Embryonic facial prominence (tissue), 1 donor: Measurements from ENCODE around the gene COL8A1.

ENCODE experiments used
- DNase-seq: peaks from one replicate; pipeline ENCODE4 v3.0.0-alpha.2; 2016; ENCODE audit errors: extremely low spot score

Gene COL8A1

GRCh38 chr3:99674086-99674789 lies 35.8 kb downstream of the COL8A1 start:
- DNase-seq = no peak

DNA sequence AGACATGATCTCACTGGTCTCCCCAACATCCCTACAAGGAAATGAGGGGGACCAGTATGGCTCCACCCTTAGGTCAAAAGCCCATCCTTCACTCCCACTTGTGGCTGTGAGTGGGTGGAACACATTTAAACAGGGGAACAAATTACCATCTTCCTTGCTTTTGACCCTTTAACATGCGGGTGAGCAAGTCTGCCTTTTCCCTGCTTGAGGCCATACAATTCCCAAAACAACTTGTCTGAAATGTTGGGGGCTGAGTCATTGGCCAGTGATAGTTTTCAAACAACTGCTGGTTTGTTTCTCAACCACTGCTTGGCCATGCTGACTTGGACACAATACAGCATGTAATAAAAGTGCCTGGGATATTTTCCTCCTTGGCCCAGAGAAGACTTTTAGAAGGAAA lies 39.6 kb downstream of the COL8A1 start:
- DNase-seq = no peak

DNA sequence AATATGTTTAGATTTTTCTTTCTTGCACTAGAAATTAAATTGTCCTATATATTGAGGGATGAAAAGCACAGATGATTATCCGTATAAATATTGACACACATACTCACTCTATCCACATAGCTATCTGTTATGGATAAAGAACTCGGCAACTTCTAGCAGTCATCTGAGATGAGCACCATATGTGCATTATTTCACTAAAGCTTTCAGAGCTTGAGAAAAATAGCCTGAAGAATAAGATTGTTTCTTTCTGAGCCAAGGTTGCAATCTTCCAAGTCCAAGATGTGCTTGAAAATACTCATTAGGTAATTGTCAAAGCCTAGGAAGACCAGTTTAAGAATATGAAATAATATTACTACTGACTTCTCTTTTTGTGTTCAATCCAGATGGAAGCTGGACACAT lies 40.5 kb downstream of the COL8A1 start:
- DNase-seq = no peak

DNA sequence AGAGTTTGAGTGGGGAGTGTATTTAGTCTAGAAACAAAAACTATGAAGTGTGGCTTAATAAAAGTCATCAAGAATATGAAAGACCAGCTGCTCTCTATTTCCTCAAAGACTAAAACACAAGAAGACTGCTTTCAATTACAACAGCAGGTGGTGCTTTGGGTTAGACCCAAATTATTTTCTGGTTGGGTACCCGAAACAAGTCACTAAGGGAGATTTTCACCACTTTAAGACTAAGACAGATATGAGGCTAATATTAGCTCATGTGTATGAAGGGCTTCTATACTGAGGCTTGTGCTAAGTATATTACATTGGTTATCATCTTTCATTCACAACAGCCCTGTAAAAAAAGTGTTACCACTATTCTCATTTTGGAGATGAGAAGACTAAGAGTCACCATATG lies 43.1 kb downstream of the COL8A1 start:
- DNase-seq = no peak

GRCh38 chr3:99681976-99682375 lies 43.6 kb downstream of the COL8A1 start:
- no peak for DNase-seq

- DNase-seq = no peak
Observed at GRCh38 chr3:99683465-99683864, 45.1 kb downstream of the COL8A1 start.

DNA sequence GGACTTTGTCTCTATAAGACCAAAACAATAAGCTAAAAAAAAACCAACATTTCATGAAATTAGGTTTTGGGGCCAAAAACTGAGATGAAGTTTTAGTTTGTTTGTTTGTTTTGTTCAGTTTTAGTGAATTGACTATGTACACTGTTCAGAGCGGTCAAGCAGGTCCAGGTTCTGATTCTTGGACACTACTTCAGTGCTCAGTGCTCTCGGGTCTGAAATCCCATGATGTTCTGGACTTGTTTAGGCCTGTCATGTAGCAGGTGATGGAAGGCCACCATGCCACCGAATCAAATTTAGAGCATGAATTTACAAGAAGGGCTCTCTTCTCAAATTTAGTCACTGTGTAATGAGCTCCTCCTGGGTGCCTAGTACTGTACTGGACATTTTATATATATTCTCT lies 45.5 kb downstream of the COL8A1 start:
- no peak for DNase-seq

GRCh38 chr3:99684644-99685043 lies 46.2 kb downstream of the COL8A1 start:
- DNase-seq = no peak

GRCh38 chr3:99686469-99686868 lies 48.1 kb downstream of the COL8A1 start:
- DNase-seq = no peak

GRCh38 chr3:99686955-99687612 lies 48.7 kb downstream of the COL8A1 start:
- DNase-seq = no peak

DNA sequence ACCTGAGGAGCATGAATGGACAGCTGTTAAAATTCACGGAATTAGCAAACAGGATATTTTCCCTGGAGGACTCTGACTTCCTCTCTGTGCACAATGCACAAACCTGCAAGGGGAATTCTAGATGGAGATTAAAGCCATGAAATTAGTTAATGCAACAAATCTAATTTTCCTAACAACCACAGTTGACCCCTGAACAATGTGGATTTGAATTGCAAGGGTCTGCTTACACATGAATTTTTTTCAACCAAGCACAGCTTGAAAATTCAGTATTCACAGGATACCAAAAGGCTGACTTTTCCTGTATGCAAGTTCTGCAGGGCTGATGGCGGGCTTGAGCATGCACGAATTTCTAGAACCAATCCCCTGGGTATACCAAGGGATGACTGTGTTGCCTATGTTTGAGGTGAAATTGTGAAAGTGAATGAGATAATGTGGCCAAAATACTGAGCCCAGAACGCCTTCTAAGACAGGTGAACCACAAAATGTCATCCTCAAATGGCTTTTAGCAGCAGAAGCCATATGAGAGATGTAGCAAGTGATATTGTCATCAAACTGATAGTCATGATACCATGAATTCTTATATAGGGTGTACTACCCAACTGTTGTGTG lies 52.5 kb downstream of the COL8A1 start:
- no peak for DNase-seq

DNA sequence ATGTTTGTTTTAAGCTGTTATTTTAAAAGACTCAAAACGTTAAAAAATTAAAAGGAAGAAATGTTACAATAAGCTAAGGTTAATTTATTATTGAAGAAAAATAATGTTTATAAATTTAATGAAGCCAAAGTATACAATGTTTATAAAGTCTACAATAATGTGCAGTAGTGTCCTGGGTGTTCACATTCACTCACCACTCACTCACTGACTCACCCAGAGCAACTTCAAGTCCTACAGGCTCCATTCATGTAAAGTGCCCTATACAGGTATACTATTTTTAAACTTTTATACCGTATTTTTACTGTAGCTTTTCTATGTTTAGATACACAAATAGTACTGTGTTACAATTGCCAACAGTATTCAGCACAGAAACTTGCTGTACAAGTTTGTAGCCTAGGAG lies 55.2 kb downstream of the COL8A1 start:
- no peak for DNase-seq

GRCh38 chr3:99696497-99696896 lies 58.1 kb downstream of the COL8A1 start:
- no peak for DNase-seq

DNA sequence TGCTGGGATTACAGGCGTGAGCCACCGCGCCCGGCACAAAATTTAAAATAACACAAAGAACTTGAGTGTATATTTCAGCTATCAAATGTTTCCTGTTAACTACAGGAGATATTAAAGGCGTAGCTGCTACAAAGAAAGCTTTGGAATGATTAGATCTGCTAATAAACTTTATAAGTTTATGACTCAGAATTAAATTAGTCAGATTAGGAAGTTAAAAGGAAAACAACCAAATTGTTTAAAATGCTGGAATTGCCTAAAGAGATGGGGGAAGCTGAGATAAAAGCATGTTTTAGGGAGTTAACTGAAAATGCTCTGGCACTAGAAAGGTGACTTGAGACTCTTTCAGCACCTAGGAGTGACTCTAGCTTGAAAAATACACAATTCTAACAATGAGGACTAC lies 58.9 kb downstream of the COL8A1 start:
- no peak for DNase-seq

DNA sequence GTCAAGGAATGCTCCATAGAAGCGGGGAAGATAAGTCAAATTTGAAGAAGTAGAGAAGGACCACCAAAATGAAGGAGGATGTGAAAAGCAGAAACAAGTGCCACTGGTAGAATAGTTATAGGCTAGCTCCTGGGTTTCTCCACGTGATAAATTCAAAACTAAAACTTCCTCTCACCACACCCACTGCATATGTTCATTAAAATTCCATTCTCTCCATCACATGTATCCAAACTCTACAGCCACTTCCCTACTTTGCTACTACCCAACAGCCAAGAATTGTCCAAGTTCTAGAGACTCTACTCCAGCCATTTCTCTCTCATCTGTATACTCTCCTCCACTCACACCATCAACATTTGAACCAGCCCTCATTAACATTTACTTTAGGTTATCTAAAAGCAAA lies 60.5 kb downstream of the COL8A1 start:
- no peak for DNase-seq

DNA sequence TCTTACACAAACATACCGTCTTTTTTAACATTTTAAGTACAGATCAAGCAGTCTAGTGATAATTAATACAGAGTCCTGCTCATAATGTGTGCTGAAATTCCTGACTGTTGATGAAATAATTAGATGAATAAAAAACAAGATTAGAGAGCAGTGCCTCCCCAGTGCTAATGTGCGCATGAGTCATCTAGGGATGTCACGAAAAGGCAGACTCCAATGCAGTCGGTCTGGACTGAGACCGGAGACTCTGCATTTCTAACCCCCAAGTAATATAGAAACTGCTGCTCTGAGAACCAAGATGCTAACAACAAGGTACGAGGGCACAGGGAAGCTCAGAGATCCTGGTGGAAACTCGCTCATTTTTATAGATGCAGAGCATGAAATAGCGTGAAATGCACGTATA lies 61.4 kb downstream of the COL8A1 start:
- DNase-seq = no peak

DNA sequence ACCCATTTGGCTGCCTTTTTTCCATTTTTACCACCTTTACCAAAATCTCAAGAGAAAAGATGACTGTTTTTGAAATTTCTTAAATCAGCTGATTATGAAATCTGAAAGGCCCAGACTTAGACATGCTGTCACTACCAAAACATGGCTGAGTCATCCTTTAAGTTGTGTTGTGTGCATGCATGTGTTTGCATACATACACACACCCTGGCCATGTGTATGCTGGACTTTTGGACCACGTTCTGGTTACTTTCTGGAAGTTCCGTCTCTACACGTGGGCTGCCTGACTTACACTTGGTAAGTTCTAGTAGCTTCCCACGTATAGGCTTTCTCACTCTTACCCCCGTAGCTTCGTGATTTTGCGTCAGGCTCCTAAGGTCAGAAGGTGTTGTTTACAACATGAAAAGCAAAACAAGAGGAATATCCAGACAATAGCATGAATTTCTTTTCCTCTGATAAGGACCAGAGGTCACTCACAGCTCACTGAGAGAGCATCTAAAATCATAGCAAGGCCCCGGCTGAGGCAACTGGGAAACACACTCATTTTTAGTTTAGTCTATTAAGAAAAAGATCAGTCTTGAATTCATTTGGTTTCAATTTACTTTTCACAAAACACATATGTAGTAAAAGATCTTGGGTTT lies 62.4 kb downstream of the COL8A1 start:
- no peak for DNase-seq

DNA sequence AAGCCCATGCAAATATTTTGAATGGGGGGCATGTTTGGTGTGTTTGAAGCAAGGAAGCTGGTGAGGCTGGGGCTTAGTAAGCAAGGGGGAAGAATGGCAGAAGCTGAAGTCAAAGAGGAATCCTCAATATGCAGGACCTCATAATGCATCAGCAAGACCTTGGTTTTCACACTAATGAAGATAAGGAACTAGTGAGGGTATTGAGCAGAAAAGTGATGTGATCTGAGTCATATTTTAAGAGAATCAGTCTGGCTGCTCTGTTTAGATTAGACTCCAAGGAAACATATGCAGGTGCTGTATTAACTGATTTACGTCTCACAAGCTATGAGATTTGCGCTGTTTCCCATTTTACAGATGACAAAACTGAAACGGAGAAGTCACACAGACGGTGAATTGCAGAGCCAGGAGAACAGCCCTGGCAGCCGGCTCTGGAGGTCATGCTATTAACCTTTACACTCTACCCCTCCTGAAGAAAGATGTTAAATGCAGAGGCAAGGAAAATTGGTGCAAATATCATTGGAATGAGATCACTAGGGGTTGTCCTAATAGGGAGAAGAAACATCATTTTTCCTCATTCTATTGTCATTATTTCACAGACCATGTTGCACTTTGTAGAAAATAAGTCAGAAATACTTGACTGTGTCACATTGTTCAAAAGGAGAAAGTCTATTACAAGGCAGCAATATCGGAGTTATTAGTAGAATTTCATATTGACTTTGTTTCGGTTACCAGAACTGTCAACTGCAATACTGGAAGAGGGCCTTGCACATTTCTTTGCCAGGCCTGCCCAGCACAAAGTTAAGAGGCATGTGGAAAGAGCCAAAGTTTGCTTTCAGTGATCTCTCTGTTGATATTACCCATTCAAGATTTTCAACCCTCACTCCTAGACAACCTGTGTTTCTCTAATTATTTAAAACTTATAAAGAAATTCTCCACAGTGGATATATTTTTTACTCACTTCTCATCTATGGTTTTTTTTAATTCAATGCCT lies 64.9 kb downstream of the COL8A1 start:
- DNase-seq = no peak

GRCh38 chr3:99704417-99704816 lies 66.0 kb downstream of the COL8A1 start:
- DNase-seq = no peak

GRCh38 chr3:99706410-99706809 lies 68.0 kb downstream of the COL8A1 start:
- DNase-seq = no peak

GRCh38 chr3:99708207-99708745 lies 69.9 kb downstream of the COL8A1 start:
- no peak for DNase-seq
